ENCODE data around the gene HNRNPA2B1. TPM values are rescaled to one million over a fixed set of nuclear protein-coding genes. Genes with fewer than 3 reads are reported as not detected.

HNRNPA2B1 gene
- total RNA-seq (ENCODE audit: unreplicated experiment) = 685 TPM
- long read RNA-seq, transcript HNRNPA2B1-201 (12 exons, 3,664 nt) = minor isoform, 12 of 137 reads
- long read RNA-seq, transcript HNRNPA2B1-202 (11 exons, 1,711 nt) = major isoform, 72 of 137 reads
- long read RNA-seq, partial matches to known transcripts = 37 of 137 reads
- long read RNA-seq, other reads (novel, unspliced or antisense) = 16 of 137 reads

- peak; percentile 94 for DNase-seq
- Mint-ChIP-seq H3K27me3 (ENCODE audit: unreplicated experiment) (peaks cover 24% of the 10 kb centered on the region), H3K27ac (ENCODE audit: unreplicated experiment) (peak within 1 kb of the TSS; percentile 100), H3K4me1 (ENCODE audit: low read depth, unreplicated experiment) (peaks cover 28% of the 10 kb centered on the region), H3K9me3 (ENCODE audit: unreplicated experiment) (peaks cover 29% of the 10 kb centered on the region), H3K36me3 (ENCODE audit: unreplicated experiment) (peaks cover 10% of the 10 kb centered on the region), H3K4me3 (ENCODE audit: unreplicated experiment) (peak within 1 kb of the TSS; percentile 100)
- TF ChIP-seq, protein P1, sequence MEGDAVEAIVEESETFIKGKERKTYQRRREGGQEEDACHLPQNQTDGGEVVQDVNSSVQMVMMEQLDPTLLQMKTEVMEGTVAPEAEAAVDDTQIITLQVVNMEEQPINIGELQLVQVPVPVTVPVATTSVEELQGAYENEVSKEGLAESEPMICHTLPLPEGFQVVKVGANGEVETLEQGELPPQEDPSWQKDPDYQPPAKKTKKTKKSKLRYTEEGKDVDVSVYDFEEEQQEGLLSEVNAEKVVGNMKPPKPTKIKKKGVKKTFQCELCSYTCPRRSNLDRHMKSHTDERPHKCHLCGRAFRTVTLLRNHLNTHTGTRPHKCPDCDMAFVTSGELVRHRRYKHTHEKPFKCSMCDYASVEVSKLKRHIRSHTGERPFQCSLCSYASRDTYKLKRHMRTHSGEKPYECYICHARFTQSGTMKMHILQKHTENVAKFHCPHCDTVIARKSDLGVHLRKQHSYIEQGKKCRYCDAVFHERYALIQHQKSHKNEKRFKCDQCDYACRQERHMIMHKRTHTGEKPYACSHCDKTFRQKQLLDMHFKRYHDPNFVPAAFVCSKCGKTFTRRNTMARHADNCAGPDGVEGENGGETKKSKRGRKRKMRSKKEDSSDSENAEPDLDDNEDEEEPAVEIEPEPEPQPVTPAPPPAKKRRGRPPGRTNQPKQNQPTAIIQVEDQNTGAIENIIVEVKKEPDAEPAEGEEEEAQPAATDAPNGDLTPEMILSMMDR (IDR thresholded peaks at IDR 0.05; ENCODE audit: partially characterized antibody, unreplicated experiment) = peak; percentile 38
Observed at GRCh38 chr7:26200444-26201246, at the start of gene HNRNPA2B1. TSS of gene HNRNPA2B1 (minus strand) at chr7:26200746. CDS start at chr7:26200577, 169 bp downstream.

GRCh38 chr7:26250239-26250638 is 49.7 kb upstream of the HNRNPA2B1 start:
- no peak overlapping the region for H3K27ac Mint-ChIP-seq (ENCODE audit: unreplicated experiment)
- H3K27me3 Mint-ChIP-seq (ENCODE audit: unreplicated experiment) = no peaks in the 10 kb centered on the region
- DNase-seq = no peak
- H3K4me3 Mint-ChIP-seq (ENCODE audit: unreplicated experiment) = no peak overlapping the region
- no peaks in the 10 kb centered on the region for H3K4me1 Mint-ChIP-seq (ENCODE audit: low read depth, unreplicated experiment)
- no peaks in the 10 kb centered on the region for H3K36me3 Mint-ChIP-seq (ENCODE audit: unreplicated experiment)
- no peaks in the 10 kb centered on the region for H3K9me3 Mint-ChIP-seq (ENCODE audit: unreplicated experiment)
- TF ChIP-seq, protein P1 (IDR thresholded peaks at IDR 0.05; ENCODE audit: partially characterized antibody, unreplicated experiment) = no peak

- Mint-ChIP-seq H3K9me3 (ENCODE audit: unreplicated experiment) (no peaks in the 10 kb centered on the region), H3K4me1 (ENCODE audit: low read depth, unreplicated experiment) (no peaks in the 10 kb centered on the region), H3K36me3 (ENCODE audit: unreplicated experiment) (no peaks in the 10 kb centered on the region), H3K4me3 (ENCODE audit: unreplicated experiment) (no peak overlapping the region), H3K27ac (ENCODE audit: unreplicated experiment) (no peak overlapping the region), H3K27me3 (ENCODE audit: unreplicated experiment) (no peaks in the 10 kb centered on the region)
- DNase-seq = no peak
- TF ChIP-seq, protein P1 (IDR thresholded peaks at IDR 0.05; ENCODE audit: partially characterized antibody, unreplicated experiment) = no peak
Observed at GRCh38 chr7:26245150-26245549, 44.6 kb upstream of the HNRNPA2B1 start.

GRCh38 chr7:26238032-26238431 is 37.5 kb upstream of the HNRNPA2B1 start:
- no peaks in the 10 kb centered on the region for H3K36me3 Mint-ChIP-seq (ENCODE audit: unreplicated experiment)
- H3K4me3 Mint-ChIP-seq (ENCODE audit: unreplicated experiment) = no peak overlapping the region
- TF ChIP-seq, protein P1 (IDR thresholded peaks at IDR 0.05; ENCODE audit: partially characterized antibody, unreplicated experiment) = no peak
- no peaks in the 10 kb centered on the region for H3K4me1 Mint-ChIP-seq (ENCODE audit: low read depth, unreplicated experiment)
- no peak overlapping the region for H3K27ac Mint-ChIP-seq (ENCODE audit: unreplicated experiment)
- DNase-seq = no peak
- no peaks in the 10 kb centered on the region for H3K27me3 Mint-ChIP-seq (ENCODE audit: unreplicated experiment)
- no peaks in the 10 kb centered on the region for H3K9me3 Mint-ChIP-seq (ENCODE audit: unreplicated experiment)

Data from glutamatergic neuron (in vitro differentiated cells).